ENCODE results near the gene PWP1. TPM values are rescaled to one million over a fixed set of nuclear protein-coding genes. Genes with fewer than 3 reads are reported as not detected.
A peak's percentile ranks its signal among the peaks of the same experiment; 100 is the strongest.

Gene PWP1
- total RNA-seq, 1 experiment from 2014 or later: 50.2 TPM

DNA sequence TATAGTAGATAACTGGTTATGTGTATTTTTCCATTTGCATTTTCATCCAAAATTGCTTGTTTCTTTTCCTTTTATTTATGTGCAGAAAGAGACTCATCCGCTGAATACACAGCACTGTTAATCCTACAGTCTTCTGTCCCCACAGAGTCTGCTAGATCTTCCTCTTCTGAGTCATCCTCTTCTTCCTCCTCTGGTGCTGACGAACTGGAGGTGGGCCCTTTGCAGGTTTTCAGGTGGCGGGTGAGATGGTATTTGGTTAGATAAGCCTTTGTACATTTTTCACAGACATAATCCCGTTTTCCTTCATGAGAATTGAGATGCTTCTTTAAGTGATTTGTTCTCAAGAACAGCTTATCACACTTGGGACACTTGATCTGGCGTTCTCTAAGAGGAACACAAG lies 48.5 kb downstream of the PWP1 start:
- Histone ChIP-seq H3K4me1 (peaks cover 20% of the 10 kb centered on the region), H3K9me3 (replicated peaks) (no peaks in the 10 kb centered on the region), H3K36me3 (peaks cover 46% of the 10 kb centered on the region), H3K4me3 (no peak overlapping the region), H3K27me3 (no peaks in the 10 kb centered on the region), H3K27ac (no peak overlapping the region)
- DNase-seq: no peak

DNA sequence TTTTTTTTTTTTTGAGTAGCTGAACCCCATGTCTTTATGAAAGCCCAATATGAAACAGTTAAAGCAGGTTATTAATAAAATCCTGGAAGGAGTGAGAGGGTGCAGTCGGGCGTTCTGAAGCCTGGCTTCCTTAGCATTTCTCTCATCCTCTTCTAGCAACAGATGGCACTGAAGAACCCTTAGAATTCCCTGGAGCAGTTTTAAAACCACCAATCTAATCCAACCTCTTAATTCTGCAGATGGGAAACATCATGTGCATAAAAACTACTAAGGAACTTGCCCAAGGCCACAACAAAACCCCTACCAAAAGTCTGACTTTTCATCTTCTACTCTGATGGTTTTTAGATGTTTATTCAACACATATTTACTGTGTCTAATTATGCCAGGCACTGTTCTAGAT lies 50.2 kb downstream of the PWP1 start:
- Histone ChIP-seq H3K4me3 (no peak overlapping the region), H3K4me1 (peaks cover 24% of the 10 kb centered on the region), H3K36me3 (peaks cover 62% of the 10 kb centered on the region), H3K9me3 (replicated peaks) (no peaks in the 10 kb centered on the region), H3K27ac (no peak overlapping the region), H3K27me3 (no peaks in the 10 kb centered on the region)
- DNase-seq: no peak

DNA sequence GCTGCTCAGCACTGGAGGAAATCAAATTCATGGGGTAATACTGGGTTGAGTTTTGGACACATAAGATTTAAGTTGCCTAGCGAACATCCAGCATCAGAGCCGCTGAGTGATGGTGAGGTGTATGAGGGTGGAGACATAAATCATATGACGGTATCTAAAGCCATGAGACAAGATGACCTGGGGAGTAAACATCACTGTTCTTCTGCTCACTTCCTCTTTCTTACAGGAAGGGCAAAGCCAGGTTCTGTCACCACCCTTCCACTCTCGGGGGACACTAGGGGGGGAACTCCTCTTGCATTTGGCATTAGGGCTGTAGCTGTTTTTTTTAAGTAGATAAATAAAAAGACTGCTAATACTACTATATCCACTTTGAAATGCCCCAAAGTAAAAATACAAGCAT lies 51.3 kb downstream of the PWP1 start:
- DNase-seq: no peak
- Histone ChIP-seq H3K4me3 (no peak overlapping the region), H3K4me1 (peaks cover 24% of the 10 kb centered on the region), H3K36me3 (peaks cover 72% of the 10 kb centered on the region), H3K27me3 (no peaks in the 10 kb centered on the region), H3K27ac (peak overlapping the region; percentile 84; the same call in 1 of the 2 replicates), H3K9me3 (replicated peaks) (no peaks in the 10 kb centered on the region)

DNA sequence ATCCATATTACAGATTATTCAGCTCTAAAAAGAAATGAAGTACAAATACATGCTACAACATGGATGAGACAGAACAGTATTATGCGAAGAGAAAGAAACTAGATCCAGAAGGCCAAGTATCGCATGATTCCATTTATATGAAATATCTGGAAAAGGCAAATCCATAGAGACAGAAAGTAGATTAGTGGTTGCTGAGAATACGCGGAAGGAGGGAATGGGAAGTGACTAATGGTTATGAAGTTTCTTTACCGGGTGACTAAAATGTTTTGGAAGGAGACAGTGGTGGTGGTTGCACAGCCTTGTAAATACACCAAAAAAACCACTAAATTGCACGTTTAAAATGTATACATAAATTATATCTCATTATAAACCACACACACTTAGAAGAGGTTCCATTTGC lies 62.9 kb downstream of the PWP1 start:
- H3K4me1 ChIP-seq: no peaks in the 10 kb centered on the region
- H3K27me3 ChIP-seq: no peaks in the 10 kb centered on the region
- no peak for DNase-seq
- peaks cover 60% of the 10 kb centered on the region for H3K36me3 ChIP-seq
- H3K4me3 ChIP-seq: no peak overlapping the region
- H3K9me3 ChIP-seq (replicated peaks): no peaks in the 10 kb centered on the region
- no peak overlapping the region for H3K27ac ChIP-seq

DNA sequence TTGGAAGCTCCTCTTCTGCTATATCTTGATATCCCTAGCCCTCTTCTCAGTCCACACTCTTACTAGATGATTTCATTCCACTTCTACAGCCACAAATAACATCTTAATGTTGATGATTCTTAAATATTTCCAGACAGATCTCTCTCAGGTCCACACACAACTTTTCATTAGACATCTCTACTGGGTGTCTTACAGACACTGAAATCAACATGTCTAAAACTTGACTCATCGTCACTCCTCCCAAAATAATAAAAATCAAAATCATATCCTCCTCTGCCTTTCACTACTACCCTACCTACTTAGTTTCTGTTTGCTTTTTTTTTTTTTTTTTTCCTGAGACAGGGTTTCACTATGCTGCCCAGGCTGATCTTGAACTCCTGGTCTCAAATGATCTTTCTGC lies 63.5 kb downstream of the PWP1 start:
- no peak for DNase-seq
- Histone ChIP-seq H3K27me3 (no peaks in the 10 kb centered on the region), H3K4me1 (no peaks in the 10 kb centered on the region), H3K27ac (no peak overlapping the region), H3K4me3 (no peak overlapping the region), H3K9me3 (replicated peaks) (no peaks in the 10 kb centered on the region), H3K36me3 (peaks cover 60% of the 10 kb centered on the region)

DNA sequence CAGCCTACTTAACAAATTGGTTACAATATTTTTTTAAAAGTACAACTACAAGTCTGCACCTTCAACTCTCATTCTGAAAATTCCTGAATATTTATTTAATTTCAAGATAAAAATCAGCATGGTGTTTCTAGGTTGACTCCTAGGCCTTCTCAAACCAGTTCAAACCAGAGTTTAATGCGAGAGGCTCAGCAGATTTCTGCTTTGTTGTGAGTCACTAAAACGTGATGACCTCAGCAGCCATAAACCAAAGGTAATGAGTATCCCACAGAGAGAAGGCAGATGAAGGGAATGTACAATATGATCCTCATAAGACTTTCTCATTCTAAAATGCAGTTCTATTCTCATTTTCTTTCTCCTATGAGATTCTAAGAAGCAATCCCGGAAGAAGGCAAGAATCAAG lies 73.8 kb downstream of the PWP1 start:
- no peaks in the 10 kb centered on the region for H3K27me3 ChIP-seq
- peak overlapping the region; percentile 89 for H3K4me3 ChIP-seq
- no peaks in the 10 kb centered on the region for H3K9me3 ChIP-seq (replicated peaks)
- peaks cover 32% of the 10 kb centered on the region for H3K36me3 ChIP-seq
- H3K27ac ChIP-seq: no peak overlapping the region; the same call in 1 of the 2 replicates
- H3K4me1 ChIP-seq: no peaks in the 10 kb centered on the region
- DNase-seq: peak; percentile 25 to 36

DNA sequence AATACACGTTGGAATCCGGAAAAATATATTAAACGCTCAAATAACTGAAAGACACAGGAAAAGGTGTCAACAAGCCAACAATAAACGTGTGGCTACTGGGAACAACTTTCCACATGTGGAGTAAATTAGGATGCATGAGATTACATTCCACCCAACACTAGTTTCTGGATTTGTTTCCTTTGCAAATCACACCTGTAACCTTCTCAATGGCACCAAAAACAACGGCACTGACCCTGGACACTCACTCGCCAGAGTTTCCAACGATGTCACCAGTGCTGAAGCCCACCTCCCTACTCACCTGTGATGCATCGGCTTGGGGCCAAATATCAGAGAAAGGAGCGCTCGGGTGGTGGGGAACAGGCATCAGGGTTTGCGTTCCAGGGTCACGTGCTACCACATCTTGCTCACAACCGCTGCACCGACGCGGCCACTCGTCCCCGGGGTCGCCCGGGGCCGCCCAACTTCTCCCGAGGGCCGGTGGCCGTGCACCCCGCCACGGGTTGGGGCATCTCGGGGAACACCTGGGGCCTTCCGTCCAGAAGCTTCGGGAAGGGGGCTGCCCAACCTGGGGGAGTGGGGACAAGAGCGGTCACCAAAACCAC lies 74.7 kb downstream of the PWP1 start:
- no peaks in the 10 kb centered on the region for H3K9me3 ChIP-seq (replicated peaks)
- peak; percentile 10 to 21 for DNase-seq
- H3K4me3 ChIP-seq: peak overlapping the region; percentile 89
- peak overlapping the region; percentile 55 for H3K27ac ChIP-seq
- H3K36me3 ChIP-seq: peaks cover 23% of the 10 kb centered on the region
- no peaks in the 10 kb centered on the region for H3K27me3 ChIP-seq
- H3K4me1 ChIP-seq: no peaks in the 10 kb centered on the region

DNA sequence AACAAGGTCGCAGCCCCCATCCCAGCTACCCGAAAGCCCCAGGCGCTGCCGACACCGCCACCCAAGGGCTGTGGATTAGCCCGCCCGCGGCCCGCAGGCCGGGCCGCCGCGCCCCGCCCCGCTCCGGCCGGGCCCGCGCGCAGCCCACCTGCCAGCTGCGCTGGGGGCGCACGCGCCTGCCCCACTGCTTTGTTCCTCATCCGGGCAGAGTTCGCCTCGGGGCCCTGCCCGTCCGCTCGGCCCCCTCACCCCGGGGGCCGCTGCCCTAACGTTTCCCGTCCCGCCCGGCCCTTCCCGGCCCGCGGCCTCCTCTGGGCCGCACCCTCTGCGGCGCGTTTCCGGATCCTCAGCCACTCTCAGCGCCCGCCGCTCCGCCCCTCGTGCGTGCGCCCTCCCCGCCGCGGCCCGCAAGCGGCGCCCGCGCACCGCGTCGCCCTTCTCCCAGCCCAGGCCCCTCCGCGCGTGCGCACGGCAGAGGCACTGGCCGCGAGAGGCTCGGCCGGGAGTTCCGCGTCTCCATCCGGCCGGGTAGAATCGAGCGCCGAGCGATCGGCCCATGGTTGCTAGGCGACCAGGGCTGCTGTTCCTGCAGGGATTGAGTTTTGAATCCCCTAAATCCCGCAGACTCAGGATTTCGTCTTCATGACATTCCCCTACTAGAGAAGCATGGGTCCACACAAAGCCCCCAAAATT lies 75.4 kb downstream of the PWP1 start, which contains the start of gene PRDM4:
Gene PRDM4, minus strand, starts transcription at position 329 of the 693 bp plus-strand sequence. CDS start 622 bp downstream, outside the sequence.
- H3K9me3 ChIP-seq (replicated peaks): no peaks in the 10 kb centered on the region
- peaks cover 17% of the 10 kb centered on the region for H3K36me3 ChIP-seq
- no peaks in the 10 kb centered on the region for H3K27me3 ChIP-seq
- peak within 1 kb of the TSS; percentile 55 for H3K27ac ChIP-seq
- no peaks in the 10 kb centered on the region for H3K4me1 ChIP-seq
- H3K4me3 ChIP-seq: peak within 1 kb of the TSS; percentile 89
- DNase-seq: peak; percentile 89 to 92

DNA sequence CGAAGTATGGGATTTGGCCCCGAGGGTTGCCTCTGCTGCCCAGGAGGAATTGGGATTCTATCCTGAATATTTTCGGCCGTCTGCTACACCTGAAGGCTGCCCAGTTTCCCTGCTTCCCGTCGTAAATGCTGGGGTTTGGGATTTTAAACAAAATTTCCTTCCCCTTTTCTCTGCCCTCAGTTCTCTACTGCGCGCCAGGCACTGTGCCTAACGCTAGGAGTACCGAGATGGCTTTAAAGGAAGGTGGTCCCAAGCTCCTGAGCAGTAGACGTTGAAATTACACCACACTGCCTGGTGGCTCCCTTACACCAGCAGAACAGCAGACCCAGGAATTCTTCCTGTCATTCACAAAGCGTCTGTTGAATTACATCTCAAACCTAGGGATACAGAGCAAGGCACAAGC lies 75.9 kb downstream of the PWP1 start:
- peak overlapping the region; percentile 89 for H3K4me3 ChIP-seq
- H3K4me1 ChIP-seq: no peaks in the 10 kb centered on the region
- H3K9me3 ChIP-seq (replicated peaks): no peaks in the 10 kb centered on the region
- H3K27me3 ChIP-seq: 0 out of 2 replicates have a peak, but pooled peaks cover 2% of the 10 kb centered on the region
- no peak overlapping the region for H3K27ac ChIP-seq
- peaks cover 15% of the 10 kb centered on the region for H3K36me3 ChIP-seq
- DNase-seq: no peak

Other genes starting within 250 kb of the PWP1 start
- gene PRDM4, start 75.3 kb downstream of the PWP1 start, total RNA-seq (2014; rRNA removed; shearing (Covaris generic)): 24.9 and 26.3 TPM in 2 replicates
- not detected in 2 replicates for gene ASCL4, start 88.9 kb downstream of the PWP1 start, total RNA-seq (2014; rRNA removed; shearing (Covaris generic))

Measured in SJCRH30 (cell line).